Measurements from ENCODE around the gene TMC3.
"Not testable (repeated sequence)": the region's sequence is repeated elsewhere in the genome, so short reads cannot be mapped to it uniquely, and the experiment has no call there.

The TMC3 gene

DNA sequence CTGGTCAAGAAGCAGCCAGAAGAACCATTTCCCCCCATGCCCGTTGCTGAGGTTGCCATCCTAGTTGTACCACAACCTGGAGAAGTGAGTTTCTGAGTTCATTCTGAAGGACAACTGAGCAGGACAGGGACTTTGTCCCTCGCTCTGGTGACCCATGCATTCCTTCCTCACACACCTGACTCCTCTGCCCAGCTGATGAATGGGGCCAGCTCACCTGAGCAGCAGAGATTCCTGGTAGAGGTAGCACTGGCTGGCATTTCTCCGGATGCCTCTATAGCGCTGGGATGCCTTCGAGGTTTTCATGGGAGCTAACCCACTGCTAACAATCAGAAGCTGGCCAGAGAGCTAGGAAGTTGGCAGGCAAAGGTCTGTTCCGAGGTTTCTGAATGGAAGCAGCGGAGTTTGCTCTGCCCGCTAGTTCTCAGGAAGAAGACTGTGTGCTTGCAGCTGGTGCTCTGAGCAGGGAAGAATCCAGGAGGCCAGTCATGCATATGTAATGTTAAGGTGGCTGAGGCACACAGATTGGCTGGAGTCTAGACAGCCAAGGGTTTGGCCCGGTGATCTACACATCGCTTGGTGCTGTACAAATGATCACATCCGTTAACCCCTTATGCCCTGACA, at the start of gene TMC3:
Gene TMC3, minus strand, starts transcription at position 439 of the 621 bp plus-strand sequence. Its CDS starts 136 bp downstream, at position 303.
- DNase-seq (ENCODE audit: low read depth, low spot score): no peak

DNA sequence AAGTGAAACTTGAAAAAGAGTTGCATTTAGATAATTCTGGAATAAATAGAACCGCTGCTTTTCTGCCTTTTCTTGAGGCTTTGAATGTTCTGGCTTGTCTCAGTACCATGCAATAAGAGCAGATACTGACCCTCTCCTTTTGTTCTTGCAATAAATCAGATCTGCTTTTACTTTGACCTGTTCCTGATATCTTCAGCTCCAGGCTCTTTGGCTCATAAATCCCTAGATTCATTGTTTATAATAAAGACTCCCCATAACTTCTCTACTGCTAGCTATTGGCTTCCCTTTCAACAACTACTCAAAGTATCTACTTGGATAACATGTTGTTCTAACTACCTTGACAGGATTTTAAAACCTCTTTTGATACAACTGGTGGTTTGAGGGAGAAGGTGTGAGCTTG, 47.4 kb upstream of the TMC3 start:
- DNase-seq (ENCODE audit: low read depth, low spot score): no peak

DNA sequence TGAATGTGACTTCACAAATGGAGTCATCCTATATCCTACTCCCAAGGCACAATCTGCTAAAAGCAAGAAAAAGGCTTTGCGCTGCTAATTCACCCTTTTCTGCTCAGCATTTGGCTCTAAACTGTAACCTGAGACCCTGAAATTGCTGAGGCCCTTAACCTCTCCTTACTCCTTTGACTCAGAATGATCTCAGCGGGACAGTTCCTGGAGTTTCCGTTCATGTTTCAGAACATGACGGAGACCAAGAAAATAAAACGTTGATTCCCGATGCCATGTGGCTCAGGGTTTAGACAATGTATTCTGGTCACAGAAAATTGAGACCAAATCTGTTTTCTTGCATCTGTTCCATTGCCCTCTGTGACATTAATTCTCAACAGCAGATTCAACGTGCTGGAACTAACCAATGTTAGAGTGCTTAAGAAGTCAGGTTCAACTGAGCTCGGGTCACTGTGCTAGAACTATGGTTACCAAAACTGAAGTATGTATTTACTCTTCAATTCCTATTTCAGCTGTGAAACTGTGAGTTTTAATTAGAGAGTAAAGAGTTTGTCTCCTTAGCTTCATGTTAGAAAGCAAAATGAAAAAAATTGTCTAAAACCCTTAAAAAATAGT, 45.4 kb upstream of the TMC3 start:
- DNase-seq (ENCODE audit: low read depth, low spot score): peak; percentile 87

DNA sequence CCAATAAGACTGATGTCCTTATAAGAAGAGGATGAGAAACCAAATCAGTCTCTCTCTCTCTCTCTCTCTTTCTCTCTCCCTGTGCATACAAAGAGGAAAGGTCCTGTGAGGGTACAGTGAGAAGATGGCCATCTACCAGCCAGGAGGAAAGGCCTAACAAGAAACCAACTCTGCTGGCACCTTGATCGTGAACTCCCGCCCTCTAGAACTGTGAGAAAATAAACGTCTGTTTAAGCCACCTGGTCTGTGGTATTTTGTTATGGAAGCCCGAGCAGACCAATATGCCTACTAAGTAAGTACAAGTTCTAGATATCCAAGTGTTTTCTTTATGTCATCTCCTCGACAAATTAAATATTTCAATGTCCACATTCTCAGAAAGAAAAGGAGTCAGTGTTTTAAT, 44.9 kb upstream of the TMC3 start:
- DNase-seq (ENCODE audit: low read depth, low spot score): peak; percentile 4

DNA sequence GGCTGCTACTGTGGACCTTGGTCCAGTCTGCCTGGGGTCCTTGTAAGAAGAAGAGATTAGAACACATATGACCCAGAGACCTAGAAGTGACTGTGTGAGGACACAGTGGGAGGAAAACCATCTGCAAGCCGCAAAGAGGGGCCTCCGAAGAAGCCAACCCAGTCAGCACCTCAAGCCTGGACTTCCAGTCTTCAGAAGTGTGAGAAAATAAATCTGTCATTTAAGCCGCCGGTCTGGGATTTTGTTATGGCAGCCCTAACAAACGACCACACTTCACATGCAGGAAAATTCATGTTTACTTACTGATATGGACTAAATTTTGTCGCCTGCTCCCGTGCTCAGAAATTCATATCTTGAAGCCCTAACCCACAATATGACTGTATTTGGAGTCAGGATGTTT, 44.4 kb upstream of the TMC3 start:
- no peak for DNase-seq (ENCODE audit: low read depth, low spot score)

DNA sequence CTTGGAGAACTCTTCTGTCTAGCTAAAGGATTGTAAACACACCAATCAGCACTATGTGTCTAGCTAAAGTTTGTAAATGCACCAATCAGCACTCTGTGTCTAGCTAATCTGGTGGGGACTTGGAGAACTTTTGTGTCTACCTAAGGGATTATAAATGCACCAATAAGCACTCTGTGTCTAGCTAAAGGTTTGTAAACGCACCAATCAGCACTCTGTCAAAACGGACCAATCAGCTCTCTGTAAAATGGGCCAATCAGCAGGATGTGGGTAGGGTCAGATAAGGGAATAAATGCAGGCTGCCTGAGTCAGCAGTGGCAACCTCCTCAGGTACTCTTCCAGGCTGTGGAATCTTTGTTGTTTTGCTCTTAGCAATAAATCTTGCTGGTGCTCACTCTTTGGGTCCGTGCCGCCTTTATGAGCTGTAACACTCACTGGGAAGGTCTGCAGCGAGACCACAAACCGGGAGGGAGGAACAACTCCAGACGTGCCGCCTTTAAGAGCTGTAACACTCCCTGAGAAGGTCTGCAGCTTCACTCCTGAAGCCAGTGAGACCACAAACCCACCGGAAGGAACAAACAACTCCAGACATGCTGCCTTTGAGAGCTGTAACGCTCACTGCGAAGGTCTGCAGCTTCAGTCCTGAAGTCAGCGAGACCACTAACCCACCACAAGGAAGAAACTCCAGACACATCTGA, 40.4 kb upstream of the TMC3 start:
- DNase-seq (ENCODE audit: low read depth, low spot score): not testable (repeated sequence)

DNA sequence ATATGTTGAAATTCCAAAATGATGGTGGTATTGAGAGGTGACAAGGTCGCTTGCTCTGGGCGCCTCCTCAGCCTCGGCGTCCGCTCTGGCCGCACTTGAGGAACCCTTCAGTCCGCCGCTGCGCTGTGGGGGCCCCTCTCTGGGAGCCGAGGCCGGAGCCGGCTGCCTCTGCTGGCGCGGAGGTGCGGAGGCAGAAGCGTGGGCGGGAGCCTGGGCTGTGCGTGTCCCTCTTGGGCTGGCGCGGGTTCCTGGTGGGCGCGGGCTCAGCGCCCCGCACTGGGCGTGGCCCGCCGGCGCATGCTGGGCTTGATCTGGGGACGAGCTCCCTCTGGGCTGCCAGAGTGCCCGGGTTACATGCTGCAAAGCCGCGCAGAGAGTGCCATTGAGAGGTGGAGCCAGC, 39.8 kb upstream of the TMC3 start:
- no peak for DNase-seq (ENCODE audit: low read depth, low spot score)

DNA sequence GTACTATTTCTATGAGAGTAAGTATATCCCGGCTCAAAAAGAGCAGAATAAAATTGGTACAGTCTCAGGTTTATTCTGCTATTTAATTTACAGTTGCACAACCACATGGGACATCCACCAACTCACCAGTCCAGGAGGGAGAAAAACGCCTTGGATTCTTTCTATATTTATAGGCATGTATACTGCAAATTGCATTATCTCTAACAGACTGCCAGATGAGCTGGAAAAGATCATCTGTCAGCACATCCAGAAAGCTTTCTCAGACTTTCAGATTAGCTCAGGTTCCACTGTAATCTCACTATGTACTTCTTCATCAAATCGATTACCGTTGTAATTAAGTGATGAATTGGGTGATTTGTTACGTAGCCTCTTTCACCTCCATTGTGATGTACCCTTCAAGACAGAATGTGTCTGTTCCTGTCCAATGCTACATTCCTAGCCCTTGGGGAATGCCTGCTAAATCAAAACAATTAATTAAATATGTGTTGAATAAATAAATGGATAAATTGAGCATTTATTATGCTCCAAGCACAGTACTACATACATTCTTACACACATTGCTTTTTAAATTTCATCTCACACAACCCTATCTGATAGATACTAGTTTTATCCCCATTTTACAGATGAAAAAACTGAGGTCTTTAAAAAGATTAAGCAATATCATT, 38.1 kb upstream of the TMC3 start:
- DNase-seq (ENCODE audit: low read depth, low spot score): no peak

DNA sequence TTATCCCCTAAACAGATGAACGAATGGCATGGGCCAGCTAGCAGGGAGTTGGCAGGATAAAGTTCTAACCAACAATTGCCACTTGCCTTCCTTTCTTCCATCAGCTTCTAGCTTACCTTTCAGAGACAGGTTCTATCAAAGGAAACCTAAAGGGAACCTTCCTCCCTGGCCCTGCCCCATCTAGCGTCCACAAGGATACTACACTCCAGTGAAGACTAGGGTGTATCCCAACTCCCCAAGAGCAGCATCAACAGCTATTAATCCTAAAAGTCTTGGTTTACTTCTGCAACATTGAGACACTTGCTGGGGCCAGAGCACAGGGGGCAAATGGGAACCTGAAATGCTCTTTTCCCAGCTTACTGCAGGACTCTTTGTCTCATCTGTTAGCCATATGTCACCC, 37.0 kb upstream of the TMC3 start:
- no peak for DNase-seq (ENCODE audit: low read depth, low spot score)

DNA sequence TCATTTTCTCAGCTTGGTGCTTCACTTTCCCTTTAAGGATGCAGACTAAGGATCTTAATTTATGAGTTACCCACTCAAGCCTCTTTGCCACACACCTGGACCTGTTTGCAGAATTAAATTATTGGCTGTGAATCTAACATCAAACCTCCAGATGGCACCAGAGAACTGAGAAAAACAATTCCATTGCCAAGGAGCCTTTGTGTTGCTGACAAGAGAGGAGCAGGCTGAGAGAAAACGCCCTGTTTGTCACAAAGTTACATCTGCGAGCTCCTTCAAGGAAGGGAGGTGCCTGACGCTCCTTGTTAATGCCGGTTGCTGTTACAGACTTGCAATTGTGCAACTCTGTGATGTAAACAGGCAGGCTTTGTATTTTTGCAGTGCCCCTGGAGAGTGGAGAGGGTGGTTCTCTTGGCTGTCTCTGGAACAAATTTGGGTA, 36.3 kb upstream of the TMC3 start:
- DNase-seq (ENCODE audit: low read depth, low spot score): peak; percentile 33

DNA sequence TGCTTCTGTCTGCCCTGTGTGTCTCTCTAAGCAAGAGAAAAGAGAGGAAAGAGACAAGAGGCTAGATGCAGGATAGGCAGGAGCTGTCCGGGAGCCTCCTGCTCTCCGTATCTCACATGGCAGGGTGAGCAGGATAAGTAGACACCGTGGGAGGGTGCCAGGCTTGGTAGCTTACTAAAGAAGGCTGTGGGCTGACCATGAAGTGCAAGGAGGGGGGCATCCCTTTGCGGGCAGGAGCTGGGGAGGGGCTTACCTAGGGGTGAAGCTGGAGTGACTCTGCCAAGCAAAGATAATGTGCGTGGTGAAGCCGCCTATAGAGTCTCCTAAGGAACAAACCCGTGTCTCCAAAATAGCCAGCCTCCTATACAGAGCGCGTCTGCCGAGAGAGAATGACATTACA, 33.7 kb upstream of the TMC3 start:
- DNase-seq (ENCODE audit: low read depth, low spot score): no peak

DNA sequence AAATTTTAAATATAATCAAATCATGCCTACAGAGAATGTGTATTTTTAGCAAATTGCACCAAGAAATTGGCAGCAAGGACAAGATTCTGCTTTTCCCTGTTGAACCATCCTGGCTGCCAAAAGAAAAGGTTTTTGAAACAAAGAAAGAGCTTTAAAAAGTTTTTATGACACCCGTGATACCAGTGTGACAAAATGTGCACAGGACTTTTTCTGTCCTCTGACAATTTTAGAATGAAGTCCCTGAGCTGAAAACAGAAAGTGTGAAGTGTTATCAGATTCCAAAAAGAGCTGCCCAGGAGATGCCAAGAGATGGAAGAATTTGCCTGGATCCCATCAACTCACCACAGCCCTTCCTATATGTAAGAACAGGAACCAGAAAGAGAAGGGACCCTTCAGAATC, 33.2 kb upstream of the TMC3 start:
- DNase-seq (ENCODE audit: low read depth, low spot score): no peak

DNA sequence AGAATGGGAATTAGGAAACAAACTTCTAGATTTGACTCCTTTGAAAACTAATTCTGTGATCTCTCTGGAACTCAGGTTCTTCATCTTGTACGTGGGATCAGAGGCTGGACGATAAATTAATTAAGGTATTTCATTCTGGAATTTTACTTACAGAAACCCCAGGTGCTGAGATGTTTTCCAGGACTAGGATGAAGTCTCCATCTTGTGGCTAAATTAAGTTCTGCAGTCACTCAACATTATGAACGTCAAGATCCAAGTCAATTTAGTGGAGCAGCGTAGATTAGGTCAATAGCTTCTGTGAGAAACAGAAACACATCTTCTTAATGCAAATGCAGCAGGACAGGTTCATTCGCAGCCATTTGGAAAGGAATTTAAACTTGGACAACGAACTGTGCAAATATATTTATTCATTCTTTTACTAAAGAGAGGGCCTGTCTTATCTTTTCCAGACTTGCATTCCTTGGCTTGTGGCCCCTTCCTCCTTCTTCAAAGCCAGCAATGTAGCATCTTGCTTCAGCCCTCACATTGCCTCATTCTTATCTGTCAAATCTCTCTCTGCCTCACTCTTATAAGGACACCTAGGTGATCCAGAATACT, 26.7 kb upstream of the TMC3 start:
- DNase-seq (ENCODE audit: low read depth, low spot score): peak; percentile 18

DNA sequence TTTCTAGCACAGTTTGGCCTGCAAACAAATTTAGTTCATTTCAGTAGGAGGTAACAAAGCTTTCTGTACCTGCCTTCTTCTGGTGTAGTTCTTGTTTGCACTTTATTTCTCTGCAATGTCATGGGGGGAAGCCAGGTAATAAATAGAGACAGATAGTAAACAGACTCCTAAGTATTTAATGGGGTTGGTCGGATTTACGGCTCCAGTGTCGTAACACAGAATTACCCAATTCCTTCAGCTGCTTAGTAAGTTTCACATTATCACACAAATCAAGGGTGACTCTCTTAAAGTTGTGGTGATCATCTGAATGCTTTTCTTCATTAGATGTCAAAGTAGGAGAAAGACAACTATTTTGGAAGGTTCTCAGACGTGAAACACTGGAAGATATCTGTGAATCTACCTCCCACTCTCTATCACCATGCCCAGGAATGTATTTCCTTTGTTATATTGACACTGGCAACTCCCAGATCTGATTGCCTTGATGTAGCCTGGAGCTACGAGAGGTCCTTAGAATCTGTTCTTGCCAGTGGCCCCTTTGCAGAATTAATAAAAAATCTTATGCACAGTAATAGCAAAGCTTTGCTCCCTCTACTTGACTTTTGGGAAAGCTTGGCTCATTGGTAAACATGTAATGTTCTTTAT, 25.0 kb upstream of the TMC3 start:
- no peak for DNase-seq (ENCODE audit: low read depth, low spot score)

DNA sequence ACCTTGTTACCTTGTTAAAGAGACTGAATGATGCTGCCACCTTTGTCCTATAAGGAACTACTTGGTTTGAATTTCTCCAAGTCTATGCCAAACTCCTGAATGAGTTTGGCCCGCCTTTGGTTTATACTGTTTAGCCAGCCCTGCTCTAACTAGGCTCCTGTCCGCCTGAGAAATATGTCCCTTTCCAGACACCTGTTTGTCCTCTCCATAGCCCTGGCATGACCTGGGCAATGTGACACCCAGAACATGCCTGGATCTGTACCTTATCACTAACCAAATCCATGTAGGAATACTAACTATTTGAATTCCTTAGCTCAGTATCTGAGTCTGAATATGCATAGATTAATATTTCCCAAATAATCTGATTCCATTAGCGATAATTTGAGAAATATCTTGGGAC, 24.4 kb upstream of the TMC3 start:
- no peak for DNase-seq (ENCODE audit: low read depth, low spot score)

DNA sequence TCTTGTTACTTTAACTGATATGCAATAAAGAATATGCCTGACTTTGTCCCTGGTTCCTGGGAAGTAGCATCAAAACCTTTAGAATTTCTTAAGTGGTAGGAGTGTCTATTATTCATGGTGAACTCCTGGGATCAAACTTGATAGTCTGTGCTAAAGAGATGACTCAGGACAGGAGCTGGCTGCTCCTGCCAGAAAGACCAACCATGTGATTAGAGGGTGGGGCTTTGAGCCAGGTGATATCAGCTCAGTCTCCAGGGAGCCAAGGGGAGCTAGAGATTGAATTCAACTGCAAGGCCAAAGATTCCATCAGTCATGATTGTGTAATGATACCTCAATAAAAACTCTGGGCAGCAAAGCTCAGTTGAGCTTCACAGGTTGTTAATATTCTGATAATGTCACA, 20.6 kb upstream of the TMC3 start:
- no peak for DNase-seq (ENCODE audit: low read depth, low spot score)

DNA sequence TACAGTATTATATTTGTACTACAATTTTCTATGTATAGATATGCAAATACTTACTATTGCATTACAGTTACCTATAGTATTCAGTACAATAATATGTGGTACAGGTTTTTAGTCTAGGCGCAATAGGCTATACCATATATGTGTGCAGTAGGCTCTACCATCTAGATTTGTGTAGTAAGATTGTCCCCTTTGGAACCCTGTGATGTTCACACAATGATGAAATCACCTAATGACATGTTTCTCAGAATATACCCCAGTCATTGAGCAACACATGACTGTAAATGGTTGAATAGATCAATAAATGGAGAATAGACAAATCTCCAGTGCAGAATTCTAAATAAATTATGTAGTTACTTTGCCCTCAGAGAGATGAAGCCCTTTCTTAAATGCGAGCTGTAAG, 17.6 kb upstream of the TMC3 start:
- DNase-seq (ENCODE audit: low read depth, low spot score): no peak

DNA sequence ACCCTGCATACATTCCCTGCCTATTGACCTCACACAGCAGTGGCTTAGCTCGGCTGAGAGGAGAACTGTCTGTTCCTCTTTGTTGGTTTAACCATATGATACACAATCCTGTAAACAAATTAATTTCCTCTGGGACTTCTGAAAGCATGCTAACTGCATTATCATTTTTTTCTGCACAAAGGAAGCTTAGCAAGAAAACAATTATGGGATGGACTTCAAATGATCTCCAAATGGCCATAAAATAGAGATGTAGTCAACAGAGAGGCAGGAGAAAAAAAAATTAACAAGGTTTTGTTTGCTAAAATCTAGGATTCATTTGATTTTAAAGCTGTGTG, 14.4 kb upstream of the TMC3 start:
- no peak for DNase-seq (ENCODE audit: low read depth, low spot score)

DNA sequence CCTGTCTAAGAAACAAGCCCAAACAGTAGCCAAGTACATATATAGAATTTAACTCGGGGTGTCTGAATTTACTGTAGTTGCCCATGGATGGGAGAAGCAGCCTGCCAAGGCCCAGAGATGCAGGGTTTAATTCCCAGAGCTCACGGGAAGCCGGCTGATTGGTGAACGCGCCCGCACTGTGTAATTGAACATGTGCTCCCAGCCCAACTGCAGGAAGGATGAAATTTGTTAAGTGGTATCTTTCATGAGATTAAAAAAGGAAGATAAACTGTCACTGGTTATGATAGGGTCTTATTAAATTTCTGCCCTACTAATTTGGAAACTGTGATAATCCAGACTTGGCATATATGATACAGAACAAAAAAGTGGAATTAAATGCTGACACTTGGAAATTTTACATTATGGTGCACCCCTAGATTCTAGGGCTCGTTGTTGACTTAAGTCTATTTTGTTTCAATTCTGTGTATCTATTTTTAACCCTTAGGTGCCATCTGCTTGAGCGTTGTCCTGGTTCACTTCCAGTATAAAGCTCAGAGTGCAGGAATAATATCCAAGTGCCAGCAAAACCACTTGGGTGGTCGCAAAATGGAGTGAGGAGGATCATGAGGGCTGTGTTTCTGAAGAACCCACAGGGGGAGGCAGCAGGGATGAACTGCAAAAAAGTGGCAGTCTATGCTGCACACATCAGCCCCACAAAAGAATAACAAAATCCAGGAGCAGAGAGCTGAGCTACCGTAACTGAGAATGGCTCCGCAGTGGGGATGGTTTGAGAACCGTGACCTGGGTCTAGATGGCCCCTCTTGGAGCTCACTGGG, 13.8 kb upstream of the TMC3 start:
- no peak for DNase-seq (ENCODE audit: low read depth, low spot score)

DNA sequence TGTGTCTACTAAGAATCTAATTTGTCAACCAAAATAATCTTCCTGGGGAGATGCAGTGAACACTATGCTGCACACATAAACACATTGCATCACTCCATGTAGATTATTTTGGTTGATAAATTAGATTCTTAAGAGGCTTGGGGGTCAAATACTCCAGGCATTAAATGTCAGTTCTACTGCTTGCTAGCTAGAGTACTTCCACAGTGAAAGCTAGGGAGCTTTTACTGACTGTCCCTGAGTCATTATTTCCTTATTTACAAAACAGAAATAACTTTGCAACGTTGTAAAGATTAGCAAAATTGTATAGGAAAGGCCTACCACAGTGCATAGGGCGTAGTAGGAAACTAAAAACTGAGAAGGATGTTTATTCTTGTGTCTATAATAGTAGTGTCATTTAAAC, 12.9 kb upstream of the TMC3 start:
- no peak for DNase-seq (ENCODE audit: low read depth, low spot score)

DNA sequence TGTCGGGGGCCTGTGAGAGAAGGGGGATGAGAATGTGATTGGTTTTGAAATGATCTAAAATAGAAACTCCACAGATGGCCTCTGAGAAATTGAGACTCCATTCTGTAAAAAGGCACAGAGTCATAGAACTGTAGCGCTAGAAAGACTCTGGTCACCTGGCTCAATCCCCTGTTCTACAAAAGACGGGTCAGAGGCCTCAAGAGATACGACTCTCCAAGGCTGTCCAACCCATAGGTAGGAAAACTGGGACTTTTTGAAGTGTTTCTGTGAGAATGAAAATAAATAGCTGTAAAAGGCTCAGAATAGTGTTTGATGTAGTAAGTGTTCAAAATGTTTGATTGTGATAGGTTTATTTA, 11.7 kb upstream of the TMC3 start:
- no peak for DNase-seq (ENCODE audit: low read depth, low spot score)

All from smooth muscle cell of the brain vasculature (primary cell).